ENCODE data around the gene ZNF142. TPM values are rescaled to one million over a fixed set of nuclear protein-coding genes. Genes with fewer than 3 reads are reported as not detected.
A peak's percentile ranks its signal among the peaks of the same experiment; 100 is the strongest.
"Not testable (repeated sequence)": the region's sequence is repeated elsewhere in the genome, so short reads cannot be mapped to it uniquely, and the experiment has no call there.

Gene ZNF142
- polyA plus RNA-seq, 2 of the 4 experiments (the other 2 are of a cell fraction): 6.3 to 10.7 TPM

GRCh38 chr2:218694405-218695145, 35.2 kb upstream of the ZNF142 start (continued):
- TF ChIP-seq PHF8 (IDR thresholded peaks at IDR 0.05; ENCODE audit: borderline replicate concordance, low read depth) (no peak), ZC3H11A (IDR thresholded peaks at IDR 0.05) (no peak), FOSB (CRISPR knock-in tag; IDR thresholded peaks at IDR 0.05) (no peak)

DNA sequence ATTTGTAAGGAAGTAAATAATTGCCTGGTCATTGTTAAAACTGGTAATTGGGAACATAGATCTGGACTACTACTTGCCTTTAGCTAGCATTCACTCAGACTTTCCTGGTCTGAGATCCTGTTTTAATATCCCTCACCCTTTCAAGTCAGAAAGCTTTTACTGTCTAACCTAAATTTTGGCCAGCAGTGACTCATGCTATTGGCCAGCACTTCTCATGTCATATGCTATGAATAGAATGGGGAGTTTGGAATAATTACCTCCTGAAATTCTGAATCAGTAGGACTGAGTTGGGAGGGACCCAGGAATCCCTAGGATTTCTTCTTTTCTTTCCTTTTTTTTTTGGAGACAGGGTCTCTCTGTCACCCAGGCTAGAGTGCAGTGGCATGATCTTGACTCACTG, 31.8 kb upstream of the ZNF142 start:
- POLR2A ChIA-PET: no interaction called here
- no peaks in the 10 kb centered on the region for H3K9me3 ChIP-seq
- no peaks in the 10 kb centered on the region for H3K4me1 ChIP-seq
- H3K27ac ChIP-seq: no peak overlapping the region
- no peak overlapping the region for H3K4me3 ChIP-seq
- no peak for FAIRE-seq
- TF ChIP-seq PBX3 (IDR thresholded peaks at IDR 0.05) (no peak), MAZ (IDR thresholded peaks at IDR 0.05; ENCODE audit: borderline replicate concordance, low read depth, low read length) (no peak), BCL3 (IDR thresholded peaks at IDR 0.05) (no peak), POLR2A (IDR thresholded peaks at IDR 0.05; ENCODE audit: low read length) (no peak), SMC3 (IDR thresholded peaks at IDR 0.05) (no peak), HOXA7 (CRISPR knock-in tag; IDR thresholded peaks at IDR 0.05) (no peak), CBX8 (IDR thresholded peaks at IDR 0.05) (no peak), CHD4 (IDR thresholded peaks at IDR 0.05; ENCODE audit: borderline replicate concordance) (no peak)
- H3K4me2 ChIP-seq: no peak overlapping the region
- CTCF ChIA-PET: interaction anchor here (1.6 to 4.6 kb wide), 2 partner anchors 19 to 156 kb away, joined by 3 to 23 read pairs; partner anchors contain the start of gene TTLL4
- ATAC-seq: no peak
- DNase-seq (ENCODE audit: low read depth in 1 of 2, low spot score in 1 of 2): no peak

DNA sequence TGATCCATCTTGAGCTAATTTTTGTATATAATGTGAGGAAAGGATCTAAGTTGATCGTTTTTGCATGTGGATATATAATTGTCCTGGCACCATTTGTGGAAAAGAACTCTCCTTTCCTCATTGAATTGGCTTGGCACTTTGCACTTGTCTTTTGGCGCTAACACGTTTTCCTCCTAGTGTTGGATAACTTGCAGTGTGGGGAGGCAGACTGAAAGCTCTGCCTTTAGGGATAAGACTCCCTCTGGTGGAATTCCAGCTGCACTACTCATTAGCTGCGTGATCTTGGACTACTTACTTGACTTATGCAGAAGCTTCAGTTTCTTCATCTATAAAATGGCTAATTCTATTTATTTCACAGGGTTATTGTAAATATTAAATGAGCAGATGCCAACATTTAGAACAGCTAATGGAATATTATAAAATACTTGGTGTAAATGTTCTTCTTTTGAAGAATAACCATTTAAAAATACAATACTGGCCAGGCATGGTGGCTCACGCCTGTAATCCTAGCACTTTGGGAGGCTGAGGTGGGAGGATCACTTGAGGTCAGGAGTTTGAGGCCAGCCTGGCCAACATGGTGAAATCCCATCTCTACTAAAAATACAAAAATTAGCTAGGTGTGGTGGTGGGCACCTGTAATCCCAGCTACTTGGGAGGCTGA, 28.1 kb upstream of the ZNF142 start:
- not testable (repeated sequence) for H3K9me3 ChIP-seq, H3K4me3 ChIP-seq, H3K27ac ChIP-seq, H3K4me1 ChIP-seq, H3K4me2 ChIP-seq
- TF ChIP-seq RAD21 (conservative IDR thresholded peaks at IDR 0.05 in 1 of 2, IDR thresholded peaks at IDR 0.05 in 1 of 2) (peak; percentile 62 to 68; a peak in 4 of 5 replicates), SMC3 (IDR thresholded peaks at IDR 0.05) (peak; percentile 58), CTCF (IDR thresholded peaks at IDR 0.05) (peak; percentile 70)
- TF ChIP-seq, protein P1, sequence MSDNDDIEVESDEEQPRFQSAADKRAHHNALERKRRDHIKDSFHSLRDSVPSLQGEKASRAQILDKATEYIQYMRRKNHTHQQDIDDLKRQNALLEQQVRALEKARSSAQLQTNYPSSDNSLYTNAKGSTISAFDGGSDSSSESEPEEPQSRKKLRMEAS (IDR thresholded peaks at IDR 0.05): peak; percentile 18; the same call in 1 of the 2 replicates
- ChIA-PET CTCF (interaction anchor here (0.5 to 3.8 kb wide), 34 partner anchors 10 to 365 kb away, joined by 3 to 26 read pairs (median 4); partner anchors contain the start of genes BCS1L, CYP27A1, RNF25 and STK36), POLR2A (interaction anchor here (0.9 to 1.3 kb wide), 2 partner anchors 16 to 28 kb away, joined by 3 to 5 read pairs; partner anchors contain the start of genes BCS1L, RNF25, STK36 and ZNF142)
- 23% methylated on average over 5 of the region's 5 CpGs for WGBS (ENCODE audit: missing lambda C conversion rate)
- FAIRE-seq (peak; percentile 13), DNase-seq (ENCODE audit: low read depth in 1 of 2, low spot score in 1 of 2) (peak; percentile 70 to 85), ATAC-seq (peak; percentile 100)

DNA sequence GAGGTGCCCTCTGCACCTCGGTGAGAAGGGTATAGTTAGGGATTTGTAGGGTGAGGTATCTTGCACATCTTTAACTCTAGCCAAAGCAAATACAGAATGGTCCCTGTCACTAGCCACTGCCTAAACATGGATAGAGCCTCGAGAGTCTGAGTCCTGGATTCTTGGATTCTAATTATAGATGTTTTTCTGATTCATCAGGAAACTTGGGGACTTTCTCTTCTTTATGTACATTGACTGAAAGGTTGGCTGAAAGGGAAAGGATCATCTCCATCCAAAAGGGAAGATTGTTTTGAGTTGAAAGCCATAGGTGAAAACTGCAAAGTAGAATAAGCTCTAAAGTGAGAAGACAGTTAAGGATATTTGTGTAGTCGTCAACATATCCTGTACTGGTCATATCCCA, 20.6 kb upstream of the ZNF142 start:
- 33% methylated on average over 3 of the region's 3 CpGs for WGBS (ENCODE audit: missing lambda C conversion rate)
- Histone ChIP-seq H3K4me1 (no peaks in the 10 kb centered on the region), H3K27ac (no peak overlapping the region), H3K9me3 (no peaks in the 10 kb centered on the region), H3K4me2 (no peak overlapping the region), H3K4me3 (no peak overlapping the region)
- DNase-seq (ENCODE audit: low read depth in 1 of 2, low spot score in 1 of 2) (no peak), ATAC-seq (no peak), FAIRE-seq (no peak)
- CTCF ChIA-PET: interaction anchor here (1.2 kb wide), 1 partner anchor 30 kb away, joined by 3 read pairs; the partner anchor contains the start of gene TTLL4
- POLR2A ChIA-PET: no interaction called here
- TF ChIP-seq RARB (CRISPR knock-in tag; IDR thresholded peaks at IDR 0.05) (no peak), CTCF (IDR thresholded peaks at IDR 0.05) (no peak), BCL3 (IDR thresholded peaks at IDR 0.05) (no peak), CBX2 (IDR thresholded peaks at IDR 0.05; ENCODE audit: borderline replicate concordance, low read depth) (no peak), MAFK (IDR thresholded peaks at IDR 0.05; ENCODE audit: partially characterized antibody) (no peak)
- TF ChIP-seq, protein P2, sequence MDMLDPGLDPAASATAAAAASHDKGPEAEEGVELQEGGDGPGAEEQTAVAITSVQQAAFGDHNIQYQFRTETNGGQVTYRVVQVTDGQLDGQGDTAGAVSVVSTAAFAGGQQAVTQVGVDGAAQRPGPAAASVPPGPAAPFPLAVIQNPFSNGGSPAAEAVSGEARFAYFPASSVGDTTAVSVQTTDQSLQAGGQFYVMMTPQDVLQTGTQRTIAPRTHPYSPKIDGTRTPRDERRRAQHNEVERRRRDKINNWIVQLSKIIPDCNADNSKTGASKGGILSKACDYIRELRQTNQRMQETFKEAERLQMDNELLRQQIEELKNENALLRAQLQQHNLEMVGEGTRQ (IDR thresholded peaks at IDR 0.05): no peak
